HepG2 (cell line): ENCODE data around the gene ANKRD6. TPM values are rescaled to one million over a fixed set of nuclear protein-coding genes. Genes with fewer than 3 reads are reported as not detected.

Experiments used
- ATAC-seq: fragments of 200-7000 bp; cut with Tn5 transposase; 3 replicates; pipeline ENCODE4 v1.9.1; 2020; ENCODE audit warnings: mild to moderate bottlenecking, moderate library complexity
- BruUV-seq: library from RNA; stranded (reverse); fragments of 400-500 nt; replicated peaks from 2 replicates; lab custom pipeline; 2021; lab: Mats Ljungman, UMichigan
- CTCF ChIA-PET: fragments of 300-600 bp; formaldehyde crosslinking; extraction: SDS; loops from one replicate; lab custom pipeline; 2021; ENCODE audit warnings: low total read pairs, inconsistent platforms, low intra/inter-chr PET ratio; lab: Yijun Ruan, JAX
- POLR2A ChIA-PET: fragments of 350-600 bp; sonication (Branson Sonifier 250); formaldehyde crosslinking; loops from one replicate; lab custom pipeline; 2020; ENCODE audit warnings: antibody characterized with exemption, inconsistent platforms; lab: Yijun Ruan, JAX
- DNase-seq: peaks from one replicate; pipeline ENCODE4 v3.0.0-alpha.2; 2015; ENCODE audit warnings: low spot score
- FAIRE-seq: peaks from 3 replicates; lab custom pipeline; 2011; peaks lifted over from hg19 to GRCh38; lab: Jason Lieb, UNC
- H2AFZ ChIP-seq: one replicate; pipeline ENCODE4 v1.6.1; 2011; ENCODE audit warnings: low read length, inconsistent platforms
- H3K27ac ChIP-seq: fragments of 300-600 bp; 3 replicates; pipeline ENCODE4 v1.8.0; 2011; ENCODE audit warnings: mixed run types, mild to moderate bottlenecking, mixed read lengths, low read length, inconsistent platforms; ENCODE audit not compliant: insufficient read depth; ENCODE audit errors: extremely low read length
- H3K27me3 ChIP-seq, 2 experiments: fragments of 200-600 bp in 1 of 2; 2 replicates in 1 of 2; 3 replicates in 1 of 2; pipeline versions ENCODE4 v1.6.0 to v1.8.0; 2011; ENCODE audit warnings: low read length in 2 of 2, mild to moderate bottlenecking in 2 of 2, moderate library complexity in 2 of 2, inconsistent platforms in 1 of 2; ENCODE audit not compliant: insufficient read depth in 2 of 2, control insufficient read depth in 1 of 2
- H3K36me3 ChIP-seq, 2 experiments: fragments of 200-600 bp in 1 of 2; replicated peaks in 1 of 2; 2 replicates in 1 of 2; 3 replicates in 1 of 2; pipeline versions ENCODE4 v1.5.1 to v1.8.0; 2011; ENCODE audit warnings: low read length in 2 of 2, inconsistent platforms in 1 of 2; ENCODE audit not compliant: insufficient read depth in 2 of 2, control insufficient read depth in 1 of 2
- H3K4me1 ChIP-seq: 2 replicates; pipeline ENCODE4 v1.5.1; 2012; ENCODE audit warnings: low read length, inconsistent platforms; ENCODE audit not compliant: insufficient read depth
- H3K4me2 ChIP-seq: 2 replicates; pipeline ENCODE4 v1.6.0; 2011; ENCODE audit warnings: low read depth, low read length, inconsistent platforms
- H3K4me3 ChIP-seq, 3 experiments: fragments of 200-600 bp in 1 of 3; sonication (generic), shearing (Covaris generic) in 1 of 3; replicated peaks in 1 of 3; 2 replicates each; pipeline ENCODE4 v1.5.1; 2011 to 2016; ENCODE audit warnings: low read length in 3 of 3, inconsistent platforms in 2 of 3, low read depth in 2 of 3, mild to moderate bottlenecking in 2 of 3, control low read depth in 1 of 3, mixed read lengths in 1 of 3; ENCODE audit not compliant: insufficient read depth in 1 of 3
- H3K79me2 ChIP-seq: one replicate; pipeline ENCODE4 v1.6.1; 2011; ENCODE audit warnings: low read length, inconsistent platforms; ENCODE audit not compliant: insufficient read depth
- H3K9ac ChIP-seq: 2 replicates; pipeline ENCODE4 v1.6.0; 2011; ENCODE audit warnings: mild to moderate bottlenecking, low read depth, low read length, inconsistent platforms; ENCODE audit not compliant: insufficient read depth
- H3K9me3 ChIP-seq: 2 replicates; pipeline ENCODE4 v1.5.1; 2012; ENCODE audit warnings: mild to moderate bottlenecking, low read length
- H4K20me1 ChIP-seq: 2 replicates; pipeline ENCODE4 v1.6.0; 2011; ENCODE audit warnings: inconsistent platforms, mild to moderate bottlenecking, low read length, moderate library complexity; ENCODE audit not compliant: insufficient read depth
- ATF2 ChIP-seq: sonication (generic); formaldehyde crosslinking; IDR thresholded peaks from 2 replicates; pipeline ENCODE4 v1.4.0; 2020; ENCODE audit warnings: missing genetic modification reagents
- ATM ChIP-seq: fragments of 450-650 bp; IDR thresholded peaks from 2 replicates; pipeline ENCODE4 v1.7.1; 2017; ENCODE audit warnings: mild to moderate bottlenecking, borderline replicate concordance
- BRD4 ChIP-seq: sonication (generic); formaldehyde crosslinking; IDR thresholded peaks from 2 replicates; pipeline ENCODE4 v1.4.0; 2020; ENCODE audit warnings: missing genetic modification reagents
- CERS6 ChIP-seq: sonication (generic); formaldehyde crosslinking; IDR thresholded peaks from 2 replicates; pipeline ENCODE4 v1.5.0; 2020; ENCODE audit warnings: missing genetic modification reagents
- DDIT3 ChIP-seq: sonication (generic); formaldehyde crosslinking; IDR thresholded peaks from 2 replicates; pipeline ENCODE4 v1.4.0; 2020; ENCODE audit warnings: mild to moderate bottlenecking, missing genetic modification reagents
- GATAD1 ChIP-seq: IDR thresholded peaks from 2 replicates; pipeline ENCODE4 v1.6.1; 2016; ENCODE audit warnings: missing genetic modification reagents, missing compliant biosample characterization
- GLI4 ChIP-seq: sonication (generic); formaldehyde crosslinking; IDR thresholded peaks from 2 replicates; pipeline ENCODE4 v1.5.1; 2020; ENCODE audit warnings: missing genetic modification reagents, mild to moderate bottlenecking, moderate library complexity, borderline replicate concordance
- HINFP ChIP-seq: sonication (generic); formaldehyde crosslinking; IDR thresholded peaks from 2 replicates; pipeline ENCODE4 v1.4.0; 2020; ENCODE audit warnings: low read depth, mild to moderate bottlenecking, missing genetic modification reagents
- HIVEP1 ChIP-seq: sonication (generic); formaldehyde crosslinking; IDR thresholded peaks from 2 replicates; pipeline ENCODE4 v1.4.0; 2020; ENCODE audit warnings: mild to moderate bottlenecking, missing genetic modification reagents
- KDM4B ChIP-seq: sonication (generic); formaldehyde crosslinking; IDR thresholded peaks from 2 replicates; pipeline ENCODE4 v1.4.0; 2020; ENCODE audit warnings: missing genetic modification reagents
- MBNL3 ChIP-seq: fragments of 250-450 bp; sonication (Bioruptor Pico); conservative IDR thresholded peaks from 2 replicates; pipeline ENCODE4 v1.8.0; 2022; ENCODE audit warnings: mild to moderate bottlenecking, inconsistent platforms
- NCOR1 ChIP-seq: fragments of 200-600 bp; sonication (generic); IDR thresholded peaks from 2 replicates; pipeline ENCODE4 v1.7.0; 2017; ENCODE audit warnings: antibody characterized with exemption, low read length, borderline replicate concordance
- TSC22D2 ChIP-seq: sonication (generic); formaldehyde crosslinking; IDR thresholded peaks from 2 replicates; pipeline ENCODE4 v1.5.1; 2020; ENCODE audit warnings: missing genetic modification reagents, mild to moderate bottlenecking, borderline replicate concordance
- ZNF160 ChIP-seq: sonication (generic); formaldehyde crosslinking; IDR thresholded peaks from 2 replicates; pipeline ENCODE4 v1.8.0; 2022; ENCODE audit warnings: mild to moderate bottlenecking, inconsistent platforms, missing genetic modification reagents
- ZNF205 ChIP-seq: IDR thresholded peaks from 2 replicates; pipeline ENCODE4 v1.6.1; 2018; ENCODE audit warnings: missing biosample characterization, missing genetic modification reagents
- ZNF44 ChIP-seq: sonication (generic); formaldehyde crosslinking; IDR thresholded peaks from 2 replicates; pipeline ENCODE4 v1.5.1; 2020; ENCODE audit warnings: mild to moderate bottlenecking, missing genetic modification reagents
- ZNF564 ChIP-seq: sonication (generic); formaldehyde crosslinking; IDR thresholded peaks from 2 replicates; pipeline ENCODE4 v1.8.1; 2023; ENCODE audit warnings: mild to moderate bottlenecking, missing genetic modification reagents
- ZNF75D ChIP-seq: sonication (generic); formaldehyde crosslinking; IDR thresholded peaks from 2 replicates; pipeline ENCODE4 v1.8.1; 2023; ENCODE audit warnings: missing genetic modification reagents, mild to moderate bottlenecking, borderline replicate concordance
- ZNF770 ChIP-seq: sonication (generic); formaldehyde crosslinking; IDR thresholded peaks from 2 replicates; pipeline ENCODE4 v1.5.0; 2020; ENCODE audit warnings: mild to moderate bottlenecking, missing genetic modification reagents
- WGBS: methylation state at CpG from one replicate; pipeline ENCODE4 v1.1.6; 2017; ENCODE audit warnings: low lambda C conversion rate; 5-methylcytosine and 5-hydroxymethylcytosine counted together
- in situ Hi-C: cut with HindIII; loops from 2 replicates; pipeline ENCODE4 v1.10.0; 2017; ENCODE audit warnings: low pct_unique_long_range_greater_than_20kb; ENCODE audit not compliant: extremely low pct_ligation_motif_present
- intact Hi-C: fragments of 100-400 bp; cut with micrococcal nuclease; formaldehyde crosslinking; loops from one replicate; pipeline ENCODE4 v1.10.0; 2022; ENCODE audit not compliant: unreplicated experiment
- polyA plus RNA-seq, 8 experiments: library from polyadenylated mRNA; depleted of rRNA in 3 of 8; stranded (reverse) in 7 of 8; unstranded in 1 of 8; fragments of >200 nt; fragmentation: Illumina TruSeq in 4 of 8; extraction: Trizol in 4 of 8; gene quantifications; 2 replicates each; pipeline versions ENCODE4 v1.2.1 to v1.2.3, GENCODE V29; 2011 to 2016; ENCODE audit warnings: low read depth in 4 of 8, missing spikeins in 1 of 8, mixed read lengths in 1 of 8; ENCODE audit not compliant: insufficient read depth in 1 of 8
- total RNA-seq, 5 experiments: library from RNA; depleted of rRNA; stranded (reverse); fragments of >200 nt; fragmentation: Illumina TruSeq; extraction: Trizol; gene quantifications; 2 replicates each; pipeline ENCODE4 v1.2.3, GENCODE V29; 2016; ENCODE audit warnings: low read depth in 1 of 5

The ANKRD6 gene
- total and polyA plus RNA-seq, 2 of the 13 experiments (the other 11 are each of a cell fraction or from before 2014, with no cell fraction given): 0.18 to 0.36 TPM

- no peak overlapping the region for H2AFZ ChIP-seq
- H3K9me3 ChIP-seq: no peaks in the 10 kb centered on the region
- H3K4me1 ChIP-seq: peaks cover 13% of the 10 kb centered on the region
- H3K4me3 ChIP-seq: peak overlapping the region; percentile 62 to 87 (median 67)
- POLR2A ChIA-PET: no interaction called here
- under 1% methylated on average over 7 of the region's 7 CpGs for WGBS
- intact Hi-C loops: no loop called here
- H3K9ac ChIP-seq: peak overlapping the region; percentile 83
- no peak for DNase-seq
- H3K4me2 ChIP-seq: peak overlapping the region; percentile 85
- peaks cover 0 to 10% of the 10 kb centered on the region in 2 experiments; a peak in 2 of 5 replicates for H3K36me3 ChIP-seq
- TSS peak; percentile 64 for BruUV-seq
- H3K27ac ChIP-seq: peak overlapping the region; percentile 85
- ATAC-seq: peak; percentile 3; the same call in 2 of the 3 replicates
- CTCF ChIA-PET: no interaction called here
- no peaks in the 10 kb centered on the region; a peak in 1 of 5 replicates for H3K27me3 ChIP-seq
- no peak for FAIRE-seq
- H4K20me1 ChIP-seq: no peaks in the 10 kb centered on the region
- in situ Hi-C loops: no loop called here
- H3K79me2 ChIP-seq: peaks cover 15% of the 10 kb centered on the region
- no peak for TF ChIP-seq ZNF44 (CRISPR knock-in tag)
- no peak for TF ChIP-seq ZNF564 (CRISPR knock-in tag)
- no peak for TF ChIP-seq BRD4 (CRISPR knock-in tag)
- TF ChIP-seq CERS6 (CRISPR knock-in tag): no peak
- TF ChIP-seq HIVEP1: no peak
- TF ChIP-seq NCOR1: no peak
- TF ChIP-seq HINFP (CRISPR knock-in tag): no peak
- no peak for TF ChIP-seq ATF2 (CRISPR knock-in tag)
- TF ChIP-seq ATM: no peak
- no peak for TF ChIP-seq TSC22D2 (CRISPR knock-in tag)
- TF ChIP-seq DDIT3 (CRISPR knock-in tag): no peak
- TF ChIP-seq ZNF205: no peak
- TF ChIP-seq ZNF770 (CRISPR knock-in tag): peak; percentile 91
- no peak for TF ChIP-seq ZNF75D (CRISPR knock-in tag)
- TF ChIP-seq GATAD1 (CRISPR knock-in tag): no peak
- no peak for TF ChIP-seq MBNL3
- no peak for TF ChIP-seq GLI4 (CRISPR knock-in tag)
- TF ChIP-seq KDM4B: no peak
- 0 out of 2 replicates have a peak, but pooled peaks have one; percentile 20 for TF ChIP-seq ZNF160 (CRISPR knock-in tag)
These were observed 205.0 kb downstream of the ANKRD6 start for GRCh38 chr6:89637960-89638319.
